Testis (tissue), 2 donors: ENCODE results near the gene CPA4.

Source experiments
- POLR2A ChIP-seq: fragments of 450-650 bp; IDR thresholded peaks from one replicate; pipeline ENCODE4 v1.6.1; 2017; ENCODE audit warnings: antibody characterized with exemption, mild to moderate bottlenecking, moderate library complexity
- TF ChIP-seq, protein P1 (sequence below), 3 experiments: fragments of 450-650 bp in 2 of 3; fragments of 200-600 bp in 1 of 3; sonication (generic) in 1 of 3; IDR thresholded peaks; one replicate each; pipeline ENCODE4 v1.5.1; 2016 to 2019; ENCODE audit warnings: antibody characterized with exemption in 3 of 3, mild to moderate bottlenecking in 2 of 3, moderate library complexity in 1 of 3

DNA sequence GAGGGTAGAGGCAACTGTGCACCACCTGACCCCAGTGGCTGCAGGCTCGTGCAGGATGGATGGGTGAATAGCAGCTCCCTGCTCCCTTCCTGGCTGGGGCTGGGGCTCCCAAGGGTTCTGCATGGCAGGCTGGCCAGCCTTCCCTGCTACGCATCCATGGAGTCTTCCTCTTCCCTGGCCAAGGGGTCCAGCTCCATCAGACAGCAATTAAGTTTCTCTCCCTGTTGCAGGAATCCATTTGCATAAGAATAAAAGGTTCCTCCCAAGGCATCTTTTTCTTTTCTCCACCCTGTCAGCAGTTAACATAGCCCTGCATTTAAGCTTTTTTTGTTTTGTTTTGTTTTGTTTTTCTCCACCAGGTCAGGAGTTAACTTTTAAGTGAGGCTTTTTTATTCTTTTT lies 36.3 kb upstream of the CPA4 start:
- TF ChIP-seq, protein P1, sequence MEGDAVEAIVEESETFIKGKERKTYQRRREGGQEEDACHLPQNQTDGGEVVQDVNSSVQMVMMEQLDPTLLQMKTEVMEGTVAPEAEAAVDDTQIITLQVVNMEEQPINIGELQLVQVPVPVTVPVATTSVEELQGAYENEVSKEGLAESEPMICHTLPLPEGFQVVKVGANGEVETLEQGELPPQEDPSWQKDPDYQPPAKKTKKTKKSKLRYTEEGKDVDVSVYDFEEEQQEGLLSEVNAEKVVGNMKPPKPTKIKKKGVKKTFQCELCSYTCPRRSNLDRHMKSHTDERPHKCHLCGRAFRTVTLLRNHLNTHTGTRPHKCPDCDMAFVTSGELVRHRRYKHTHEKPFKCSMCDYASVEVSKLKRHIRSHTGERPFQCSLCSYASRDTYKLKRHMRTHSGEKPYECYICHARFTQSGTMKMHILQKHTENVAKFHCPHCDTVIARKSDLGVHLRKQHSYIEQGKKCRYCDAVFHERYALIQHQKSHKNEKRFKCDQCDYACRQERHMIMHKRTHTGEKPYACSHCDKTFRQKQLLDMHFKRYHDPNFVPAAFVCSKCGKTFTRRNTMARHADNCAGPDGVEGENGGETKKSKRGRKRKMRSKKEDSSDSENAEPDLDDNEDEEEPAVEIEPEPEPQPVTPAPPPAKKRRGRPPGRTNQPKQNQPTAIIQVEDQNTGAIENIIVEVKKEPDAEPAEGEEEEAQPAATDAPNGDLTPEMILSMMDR (IDR thresholded peaks at IDR 0.05), result no peak
- TF ChIP-seq POLR2A, result no peak
